ENCODE measurements around the gene TMEM132D. TPM values are rescaled to one million over a fixed set of nuclear protein-coding genes. Genes with fewer than 3 reads are reported as not detected.
"Not testable (repeated sequence)": the region's sequence is repeated elsewhere in the genome, so short reads cannot be mapped to it uniquely, and the experiment has no call there.

TMEM132D gene
- not detected in 2 replicates for total RNA-seq

GRCh38 chr12:129903956-129904829 lies at the start of gene TMEM132D:
TMEM132D (minus strand) TSS chr12:129904025.
- intact Hi-C loops (cut with micrococcal nuclease), result no loop called here

GRCh38 chr12:129949651-129950050 lies 45.8 kb upstream of the TMEM132D start:
- intact Hi-C loops (cut with micrococcal nuclease), result no loop called here

GRCh38 chr12:129941618-129942017 lies 37.8 kb upstream of the TMEM132D start:
- intact Hi-C loops (cut with micrococcal nuclease), result no loop called here

- intact Hi-C loops (cut with micrococcal nuclease), result no loop called here
These were observed 34.3 kb upstream of the TMEM132D start for GRCh38 chr12:129938089-129938488.

- intact Hi-C loops (cut with micrococcal nuclease), result no loop called here
These were observed 33.6 kb upstream of the TMEM132D start for GRCh38 chr12:129937426-129937825.

GRCh38 chr12:129928643-129929042 lies 24.8 kb upstream of the TMEM132D start:
- intact Hi-C loops (cut with micrococcal nuclease), result no loop called here

GRCh38 chr12:129927316-129927900 lies 23.6 kb upstream of the TMEM132D start:
- intact Hi-C loops (cut with micrococcal nuclease), result no loop called here

GRCh38 chr12:129911428-129912049 lies 7.7 kb upstream of the TMEM132D start:
- intact Hi-C loops (cut with micrococcal nuclease), result loop anchor here (1.0 to 2.0 kb wide), 2 partner anchors 719 to 942 kb away; no protein-coding TSS in a partner anchor

GRCh38 chr12:129909051-129910020 lies 5.5 kb upstream of the TMEM132D start:
- intact Hi-C loops (cut with micrococcal nuclease), result loop anchor here (2.0 kb wide), 1 partner anchor 717 kb away; no protein-coding TSS in a partner anchor

GRCh38 chr12:129903092-129903945 lies 506 bp downstream of the TMEM132D start:
- intact Hi-C loops (cut with micrococcal nuclease), result no loop called here

GRCh38 chr12:129902371-129903091 lies 1.3 kb downstream of the TMEM132D start:
- intact Hi-C loops (cut with micrococcal nuclease), result no loop called here

- intact Hi-C loops (cut with micrococcal nuclease), result no loop called here
These were observed 2.6 kb downstream of the TMEM132D start for GRCh38 chr12:129901254-129901653.

- intact Hi-C loops (cut with micrococcal nuclease), result no loop called here
These were observed 3.5 kb downstream of the TMEM132D start for GRCh38 chr12:129900306-129900705.

- intact Hi-C loops (cut with micrococcal nuclease), result not testable (repeated sequence)
These were observed 4.8 kb downstream of the TMEM132D start for GRCh38 chr12:129899045-129899444.

- intact Hi-C loops (cut with micrococcal nuclease), result no loop called here
These were observed 10.1 kb downstream of the TMEM132D start for GRCh38 chr12:129893691-129894090.

- intact Hi-C loops (cut with micrococcal nuclease), result no loop called here
These were observed 16.7 kb downstream of the TMEM132D start for GRCh38 chr12:129887101-129887500.

GRCh38 chr12:129886541-129886940 lies 17.3 kb downstream of the TMEM132D start:
- intact Hi-C loops (cut with micrococcal nuclease), result no loop called here

- intact Hi-C loops (cut with micrococcal nuclease), result no loop called here
These were observed 18.5 kb downstream of the TMEM132D start for GRCh38 chr12:129885287-129885686.

GRCh38 chr12:129877411-129877810 lies 26.4 kb downstream of the TMEM132D start:
- intact Hi-C loops (cut with micrococcal nuclease), result no loop called here

Data from T-helper 1 cell treated with Interleukin-12 subunit alpha and Interleukin-12 subunit beta and Interleukin-4 antibody, amounts not matched to agents 30 ng/mL and 1 ng/mL, for 36 hours (primary cell).